ENCODE data around the gene SMARCB1.

The SMARCB1 gene

GRCh38 chr22:23779083-23779482, 7.7 kb upstream of the SMARCB1 start:
- Histone ChIP-seq H3K27me3 (ENCODE audit: insufficient read depth, low read length) (no peaks in the 10 kb centered on the region), H3K4me3 (ENCODE audit: low read length) (no peak overlapping the region), H3K9me3 (ENCODE audit: low read length) (no peaks in the 10 kb centered on the region), H3K4me1 (ENCODE audit: insufficient read depth, low read length) (no peaks in the 10 kb centered on the region), H3K36me3 (ENCODE audit: insufficient read depth, low read length) (no peaks in the 10 kb centered on the region), H2AFZ (ENCODE audit: low read depth, low read length) (no peak overlapping the region)

GRCh38 chr22:23779731-23780130, 7.0 kb upstream of the SMARCB1 start:
- Histone ChIP-seq H3K4me1 (ENCODE audit: insufficient read depth, low read length) (no peaks in the 10 kb centered on the region), H3K27me3 (ENCODE audit: insufficient read depth, low read length) (no peaks in the 10 kb centered on the region), H3K36me3 (ENCODE audit: insufficient read depth, low read length) (no peaks in the 10 kb centered on the region), H3K4me3 (ENCODE audit: low read length) (no peak overlapping the region), H3K9me3 (ENCODE audit: low read length) (no peaks in the 10 kb centered on the region), H2AFZ (ENCODE audit: low read depth, low read length) (no peak overlapping the region)

GRCh38 chr22:23780146-23780748, 6.5 kb upstream of the SMARCB1 start:
- Histone ChIP-seq H3K4me1 (ENCODE audit: insufficient read depth, low read length) (no peaks in the 10 kb centered on the region), H2AFZ (ENCODE audit: low read depth, low read length) (no peak overlapping the region), H3K36me3 (ENCODE audit: insufficient read depth, low read length) (no peaks in the 10 kb centered on the region), H3K4me3 (ENCODE audit: low read length) (no peak overlapping the region), H3K9me3 (ENCODE audit: low read length) (no peaks in the 10 kb centered on the region), H3K27me3 (ENCODE audit: insufficient read depth, low read length) (no peaks in the 10 kb centered on the region)

- H3K4me1 ChIP-seq (ENCODE audit: insufficient read depth, low read length): no peaks in the 10 kb centered on the region
- H3K27me3 ChIP-seq (ENCODE audit: insufficient read depth, low read length): no peaks in the 10 kb centered on the region
- no peak overlapping the region for H2AFZ ChIP-seq (ENCODE audit: low read depth, low read length)
- no peak overlapping the region for H3K4me3 ChIP-seq (ENCODE audit: low read length)
- H3K9me3 ChIP-seq (ENCODE audit: low read length): no peaks in the 10 kb centered on the region
- H3K36me3 ChIP-seq (ENCODE audit: insufficient read depth, low read length): no peaks in the 10 kb centered on the region
Observed at GRCh38 chr22:23781065-23781464, 5.7 kb upstream of the SMARCB1 start.

GRCh38 chr22:23781511-23782183, 5.1 kb upstream of the SMARCB1 start:
- Histone ChIP-seq H2AFZ (ENCODE audit: low read depth, low read length) (no peak overlapping the region), H3K36me3 (ENCODE audit: insufficient read depth, low read length) (no peaks in the 10 kb centered on the region), H3K9me3 (ENCODE audit: low read length) (no peaks in the 10 kb centered on the region), H3K4me1 (ENCODE audit: insufficient read depth, low read length) (peaks cover 5% of the 10 kb centered on the region), H3K27me3 (ENCODE audit: insufficient read depth, low read length) (no peaks in the 10 kb centered on the region), H3K4me3 (ENCODE audit: low read length) (no peak overlapping the region)

GRCh38 chr22:23782252-23782651, 4.5 kb upstream of the SMARCB1 start:
- Histone ChIP-seq H3K27me3 (ENCODE audit: insufficient read depth, low read length) (no peaks in the 10 kb centered on the region), H3K4me1 (ENCODE audit: insufficient read depth, low read length) (peaks cover 5% of the 10 kb centered on the region), H3K9me3 (ENCODE audit: low read length) (no peaks in the 10 kb centered on the region), H3K4me3 (ENCODE audit: low read length) (no peak overlapping the region), H3K36me3 (ENCODE audit: insufficient read depth, low read length) (no peaks in the 10 kb centered on the region), H2AFZ (ENCODE audit: low read depth, low read length) (no peak overlapping the region)

- H2AFZ ChIP-seq (ENCODE audit: low read depth, low read length): no peak overlapping the region
- no peaks in the 10 kb centered on the region for H3K27me3 ChIP-seq (ENCODE audit: insufficient read depth, low read length)
- H3K4me1 ChIP-seq (ENCODE audit: insufficient read depth, low read length): peaks cover 9% of the 10 kb centered on the region
- no peak overlapping the region for H3K4me3 ChIP-seq (ENCODE audit: low read length)
- H3K36me3 ChIP-seq (ENCODE audit: insufficient read depth, low read length): no peaks in the 10 kb centered on the region
- no peaks in the 10 kb centered on the region for H3K9me3 ChIP-seq (ENCODE audit: low read length)
Observed at GRCh38 chr22:23782703-23783102, 4.1 kb upstream of the SMARCB1 start.

- Histone ChIP-seq H3K9me3 (ENCODE audit: low read length) (no peaks in the 10 kb centered on the region), H3K4me3 (ENCODE audit: low read length) (no peak overlapping the region), H3K27me3 (ENCODE audit: insufficient read depth, low read length) (no peaks in the 10 kb centered on the region), H3K4me1 (ENCODE audit: insufficient read depth, low read length) (peaks cover 14% of the 10 kb centered on the region), H2AFZ (ENCODE audit: low read depth, low read length) (no peak overlapping the region), H3K36me3 (ENCODE audit: insufficient read depth, low read length) (no peaks in the 10 kb centered on the region)
Observed at GRCh38 chr22:23783265-23784150, 3.3 kb upstream of the SMARCB1 start.

- H3K4me3 ChIP-seq (ENCODE audit: low read length): no peak overlapping the region
- no peaks in the 10 kb centered on the region for H3K27me3 ChIP-seq (ENCODE audit: insufficient read depth, low read length)
- H3K4me1 ChIP-seq (ENCODE audit: insufficient read depth, low read length): peaks cover 14% of the 10 kb centered on the region
- H3K9me3 ChIP-seq (ENCODE audit: low read length): no peaks in the 10 kb centered on the region
- no peak overlapping the region for H2AFZ ChIP-seq (ENCODE audit: low read depth, low read length)
- no peaks in the 10 kb centered on the region for H3K36me3 ChIP-seq (ENCODE audit: insufficient read depth, low read length)
Observed at GRCh38 chr22:23784215-23784732, 2.5 kb upstream of the SMARCB1 start.

GRCh38 chr22:23786261-23786710, 480 bp upstream of the SMARCB1 start:
- peak overlapping the region; percentile 27 for H2AFZ ChIP-seq (ENCODE audit: low read depth, low read length)
- peaks cover 14% of the 10 kb centered on the region for H3K4me1 ChIP-seq (ENCODE audit: insufficient read depth, low read length)
- H3K36me3 ChIP-seq (ENCODE audit: insufficient read depth, low read length): peaks cover 5% of the 10 kb centered on the region
- no peaks in the 10 kb centered on the region for H3K27me3 ChIP-seq (ENCODE audit: insufficient read depth, low read length)
- H3K4me3 ChIP-seq (ENCODE audit: low read length): peak overlapping the region; percentile 74
- H3K9me3 ChIP-seq (ENCODE audit: low read length): no peaks in the 10 kb centered on the region

GRCh38 chr22:23787600-23787896, 782 bp downstream of the SMARCB1 start:
- Histone ChIP-seq H3K4me3 (ENCODE audit: low read length) (peak overlapping the region; percentile 74), H3K36me3 (ENCODE audit: insufficient read depth, low read length) (peaks cover 18% of the 10 kb centered on the region), H2AFZ (ENCODE audit: low read depth, low read length) (no peak overlapping the region), H3K9me3 (ENCODE audit: low read length) (no peaks in the 10 kb centered on the region), H3K27me3 (ENCODE audit: insufficient read depth, low read length) (no peaks in the 10 kb centered on the region), H3K4me1 (ENCODE audit: insufficient read depth, low read length) (peaks cover 14% of the 10 kb centered on the region)

GRCh38 chr22:23787910-23788309, 1.1 kb downstream of the SMARCB1 start:
- H2AFZ ChIP-seq (ENCODE audit: low read depth, low read length): no peak overlapping the region
- peaks cover 14% of the 10 kb centered on the region for H3K4me1 ChIP-seq (ENCODE audit: insufficient read depth, low read length)
- no peaks in the 10 kb centered on the region for H3K27me3 ChIP-seq (ENCODE audit: insufficient read depth, low read length)
- H3K4me3 ChIP-seq (ENCODE audit: low read length): peak overlapping the region; percentile 74
- H3K36me3 ChIP-seq (ENCODE audit: insufficient read depth, low read length): peaks cover 21% of the 10 kb centered on the region
- H3K9me3 ChIP-seq (ENCODE audit: low read length): no peaks in the 10 kb centered on the region

GRCh38 chr22:23789121-23789520, 2.4 kb downstream of the SMARCB1 start:
- Histone ChIP-seq H3K36me3 (ENCODE audit: insufficient read depth, low read length) (peaks cover 31% of the 10 kb centered on the region), H2AFZ (ENCODE audit: low read depth, low read length) (no peak overlapping the region), H3K9me3 (ENCODE audit: low read length) (no peaks in the 10 kb centered on the region), H3K4me1 (ENCODE audit: insufficient read depth, low read length) (peaks cover 14% of the 10 kb centered on the region), H3K4me3 (ENCODE audit: low read length) (no peak overlapping the region), H3K27me3 (ENCODE audit: insufficient read depth, low read length) (no peaks in the 10 kb centered on the region)

Data from neuron (in vitro differentiated cells).